Panc1 (cell line): ENCODE data around the gene PLEKHA7. TPM values are rescaled to one million over a fixed set of nuclear protein-coding genes. Genes with fewer than 3 reads are reported as not detected.

Experiments used
- ATAC-seq: fragments of 200-7000 bp; cut with Tn5 transposase; 2 replicates; pipeline ENCODE4 v1.9.1; 2020; ENCODE audit warnings: mild to moderate bottlenecking, moderate library complexity
- BruUV-seq: library from RNA; stranded (reverse); fragments of 400-500 nt; replicated peaks from 2 replicates; lab custom pipeline; 2021; lab: Mats Ljungman, UMichigan
- CTCF ChIA-PET: fragments of 300-600 bp; sonication (Branson Sonifier 250); formaldehyde crosslinking; loops from one replicate; lab custom pipeline; 2022; ENCODE audit warnings: antibody characterized with exemption; lab: Charles Lee
- POLR2A ChIA-PET: fragments of 300-600 bp; sonication (Branson Sonifier 250); formaldehyde crosslinking; loops from one replicate; lab custom pipeline; 2022; ENCODE audit warnings: antibody characterized with exemption; lab: Charles Lee
- DNase-seq: peaks from one replicate; pipeline ENCODE4 v3.0.0-alpha.2; 2010; ENCODE audit warnings: low read depth, low spot score
- H3K27ac ChIP-seq: 2 replicates; pipeline ENCODE4 v1.5.1; 2011; ENCODE audit warnings: mild to moderate bottlenecking, low read length, inconsistent platforms
- H3K27me3 ChIP-seq: fragments of 200-500 bp; sonication (Bioruptor generic); 2 replicates; pipeline ENCODE4 v1.6.0; 2014; ENCODE audit warnings: low read length, inconsistent platforms; ENCODE audit not compliant: control insufficient read depth, insufficient read depth
- H3K36me3 ChIP-seq: fragments of 200-500 bp; sonication (Bioruptor generic); 2 replicates; pipeline ENCODE4 v1.5.1; 2014; ENCODE audit warnings: inconsistent platforms, mild to moderate bottlenecking, low read length, moderate library complexity; ENCODE audit not compliant: control insufficient read depth, insufficient read depth
- H3K4me1 ChIP-seq: 2 replicates; pipeline ENCODE4 v1.5.1; 2011; ENCODE audit warnings: inconsistent platforms, mild to moderate bottlenecking, low read length, moderate library complexity; ENCODE audit not compliant: control insufficient read depth, insufficient read depth
- H3K4me3 ChIP-seq, 2 experiments: 2 replicates each; pipeline ENCODE4 v1.5.1; 2011 to 2012; ENCODE audit warnings: low read depth in 2 of 2, low read length in 2 of 2, mild to moderate bottlenecking in 2 of 2, inconsistent platforms in 1 of 2, moderate library complexity in 1 of 2
- H3K9me3 ChIP-seq: fragments of 200-500 bp; sonication (Bioruptor generic); 2 replicates; pipeline ENCODE4 v1.5.1; 2014; ENCODE audit warnings: low read depth, mild to moderate bottlenecking, inconsistent platforms, low read length, moderate library complexity; ENCODE audit not compliant: control insufficient read depth, insufficient read depth
- POLR2AphosphoS5 ChIP-seq: IDR thresholded peaks from 2 replicates; pipeline ENCODE4 v1.6.1; 2012; ENCODE audit warnings: mild to moderate bottlenecking, low read depth, low read length, moderate library complexity
- SIN3A ChIP-seq: IDR thresholded peaks from 2 replicates; pipeline ENCODE4 v1.6.1; 2012; ENCODE audit warnings: low read depth, mild to moderate bottlenecking, low read length, moderate library complexity, borderline replicate concordance; ENCODE audit not compliant: insufficient read depth
- TCF7L2 ChIP-seq: IDR thresholded peaks from 2 replicates; pipeline ENCODE4 v1.6.1; 2011; ENCODE audit warnings: mild to moderate bottlenecking, low read depth, low read length, inconsistent platforms
- in situ Hi-C: cut with HindIII; loops from 2 replicates; pipeline ENCODE4 v1.10.0; 2016; ENCODE audit warnings: low sequenced_read_pairs, low pct_unique_long_range_greater_than_20kb
- intact Hi-C: fragments of 100-400 bp; cut with micrococcal nuclease; formaldehyde crosslinking; loops from one replicate; pipeline ENCODE4 v1.10.0; 2022; ENCODE audit not compliant: unreplicated experiment
- total RNA-seq: library from RNA; stranded (reverse); gene quantifications from one replicate; pipeline ENCODE4 v1.2.1, GENCODE V29; 2021; ENCODE audit not compliant: unreplicated experiment
- TF ChIP-seq, protein P1 (sequence below): fragments of 450-650 bp; IDR thresholded peaks from 2 replicates; pipeline ENCODE4 v1.5.1; 2017; ENCODE audit warnings: mild to moderate bottlenecking
- TF ChIP-seq, protein P2 (sequence below), 2 experiments: IDR thresholded peaks; 2 replicates each; pipeline ENCODE4 v1.6.1; 2011 to 2012; ENCODE audit warnings: low read depth in 2 of 2, control low read depth in 1 of 2, low read length in 1 of 2, mild to moderate bottlenecking in 1 of 2, moderate library complexity in 1 of 2; ENCODE audit not compliant: insufficient read depth in 1 of 2

The PLEKHA7 gene
- total RNA-seq, 1 experiment from 2014 or later: 11.6 TPM

DNA sequence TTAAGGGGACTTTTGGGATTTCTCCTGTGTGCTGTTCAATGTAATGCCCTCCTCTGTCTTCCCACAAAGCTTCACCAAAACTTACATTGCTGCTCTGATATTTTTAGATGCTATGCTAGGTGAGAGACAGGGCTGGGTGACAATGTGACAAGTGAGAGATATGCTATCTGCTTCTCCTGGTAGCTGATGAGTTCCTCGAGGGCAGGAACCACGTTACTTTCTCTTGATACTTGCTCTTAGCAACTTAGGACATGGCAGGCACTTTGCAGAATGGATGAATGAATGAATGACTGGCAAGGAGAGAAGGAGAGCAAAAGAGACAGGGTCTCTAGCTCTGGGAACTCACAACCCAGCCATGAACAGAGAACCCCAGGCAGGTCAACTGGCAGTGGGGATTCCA, 160.4 kb downstream of the PLEKHA7 start:
- no peaks in the 10 kb centered on the region for H3K4me1 ChIP-seq
- H3K27me3 ChIP-seq: no peaks in the 10 kb centered on the region
- DNase-seq (no peak), ATAC-seq (no peak)
- ChIA-PET POLR2A (no interaction called here), CTCF (no interaction called here)
- in situ Hi-C loops (no loop called here), intact Hi-C loops (no loop called here)
- H3K4me3 ChIP-seq: no peak overlapping the region
- no peak overlapping the region for H3K27ac ChIP-seq
- H3K9me3 ChIP-seq: no peaks in the 10 kb centered on the region
- TF ChIP-seq, protein P1, sequence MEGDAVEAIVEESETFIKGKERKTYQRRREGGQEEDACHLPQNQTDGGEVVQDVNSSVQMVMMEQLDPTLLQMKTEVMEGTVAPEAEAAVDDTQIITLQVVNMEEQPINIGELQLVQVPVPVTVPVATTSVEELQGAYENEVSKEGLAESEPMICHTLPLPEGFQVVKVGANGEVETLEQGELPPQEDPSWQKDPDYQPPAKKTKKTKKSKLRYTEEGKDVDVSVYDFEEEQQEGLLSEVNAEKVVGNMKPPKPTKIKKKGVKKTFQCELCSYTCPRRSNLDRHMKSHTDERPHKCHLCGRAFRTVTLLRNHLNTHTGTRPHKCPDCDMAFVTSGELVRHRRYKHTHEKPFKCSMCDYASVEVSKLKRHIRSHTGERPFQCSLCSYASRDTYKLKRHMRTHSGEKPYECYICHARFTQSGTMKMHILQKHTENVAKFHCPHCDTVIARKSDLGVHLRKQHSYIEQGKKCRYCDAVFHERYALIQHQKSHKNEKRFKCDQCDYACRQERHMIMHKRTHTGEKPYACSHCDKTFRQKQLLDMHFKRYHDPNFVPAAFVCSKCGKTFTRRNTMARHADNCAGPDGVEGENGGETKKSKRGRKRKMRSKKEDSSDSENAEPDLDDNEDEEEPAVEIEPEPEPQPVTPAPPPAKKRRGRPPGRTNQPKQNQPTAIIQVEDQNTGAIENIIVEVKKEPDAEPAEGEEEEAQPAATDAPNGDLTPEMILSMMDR: no peak
- TF ChIP-seq TCF7L2 (no peak), POLR2AphosphoS5 (no peak), SIN3A (no peak)
- TF ChIP-seq, protein P2, sequence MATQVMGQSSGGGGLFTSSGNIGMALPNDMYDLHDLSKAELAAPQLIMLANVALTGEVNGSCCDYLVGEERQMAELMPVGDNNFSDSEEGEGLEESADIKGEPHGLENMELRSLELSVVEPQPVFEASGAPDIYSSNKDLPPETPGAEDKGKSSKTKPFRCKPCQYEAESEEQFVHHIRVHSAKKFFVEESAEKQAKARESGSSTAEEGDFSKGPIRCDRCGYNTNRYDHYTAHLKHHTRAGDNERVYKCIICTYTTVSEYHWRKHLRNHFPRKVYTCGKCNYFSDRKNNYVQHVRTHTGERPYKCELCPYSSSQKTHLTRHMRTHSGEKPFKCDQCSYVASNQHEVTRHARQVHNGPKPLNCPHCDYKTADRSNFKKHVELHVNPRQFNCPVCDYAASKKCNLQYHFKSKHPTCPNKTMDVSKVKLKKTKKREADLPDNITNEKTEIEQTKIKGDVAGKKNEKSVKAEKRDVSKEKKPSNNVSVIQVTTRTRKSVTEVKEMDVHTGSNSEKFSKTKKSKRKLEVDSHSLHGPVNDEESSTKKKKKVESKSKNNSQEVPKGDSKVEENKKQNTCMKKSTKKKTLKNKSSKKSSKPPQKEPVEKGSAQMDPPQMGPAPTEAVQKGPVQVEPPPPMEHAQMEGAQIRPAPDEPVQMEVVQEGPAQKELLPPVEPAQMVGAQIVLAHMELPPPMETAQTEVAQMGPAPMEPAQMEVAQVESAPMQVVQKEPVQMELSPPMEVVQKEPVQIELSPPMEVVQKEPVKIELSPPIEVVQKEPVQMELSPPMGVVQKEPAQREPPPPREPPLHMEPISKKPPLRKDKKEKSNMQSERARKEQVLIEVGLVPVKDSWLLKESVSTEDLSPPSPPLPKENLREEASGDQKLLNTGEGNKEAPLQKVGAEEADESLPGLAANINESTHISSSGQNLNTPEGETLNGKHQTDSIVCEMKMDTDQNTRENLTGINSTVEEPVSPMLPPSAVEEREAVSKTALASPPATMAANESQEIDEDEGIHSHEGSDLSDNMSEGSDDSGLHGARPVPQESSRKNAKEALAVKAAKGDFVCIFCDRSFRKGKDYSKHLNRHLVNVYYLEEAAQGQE (IDR thresholded peaks at IDR 0.05; ENCODE audit: insufficient read depth in 1 of 2, low read depth in 2 of 2, low read length in 1 of 2): no peak
- no peaks in the 10 kb centered on the region for H3K36me3 ChIP-seq
- no TSS peak for BruUV-seq

DNA sequence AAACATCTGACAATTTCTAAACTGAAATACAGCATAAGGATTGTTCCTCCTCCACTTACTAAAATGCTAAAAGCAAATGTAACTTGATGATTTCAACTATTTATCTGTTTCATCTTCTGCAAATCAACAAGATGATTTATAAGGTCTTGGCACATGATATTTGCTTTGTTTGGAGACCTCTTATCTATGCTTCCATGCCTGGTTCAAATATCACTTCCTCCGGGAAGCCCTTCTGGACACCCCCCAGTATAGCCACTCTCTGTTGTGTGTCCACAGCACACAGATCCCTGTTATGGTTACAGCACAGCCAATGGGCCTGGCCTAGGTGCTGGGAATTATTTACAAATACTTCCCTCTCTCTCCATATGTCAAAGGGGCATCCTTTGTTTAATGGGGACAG, 160.9 kb downstream of the PLEKHA7 start:
- Histone ChIP-seq H3K9me3 (no peaks in the 10 kb centered on the region), H3K27ac (no peak overlapping the region), H3K27me3 (no peaks in the 10 kb centered on the region), H3K4me1 (no peaks in the 10 kb centered on the region), H3K4me3 (no peak overlapping the region), H3K36me3 (no peaks in the 10 kb centered on the region)
- no peak for ATAC-seq
- DNase-seq: no peak
- POLR2A ChIA-PET: no interaction called here
- TF ChIP-seq POLR2AphosphoS5: no peak
- no peak for TF ChIP-seq SIN3A
- TF ChIP-seq TCF7L2: no peak
- TF ChIP-seq, protein P1: no peak
- TF ChIP-seq, protein P2 (IDR thresholded peaks at IDR 0.05; ENCODE audit: insufficient read depth in 1 of 2, low read depth in 2 of 2, low read length in 1 of 2): no peak
- CTCF ChIA-PET: no interaction called here
- in situ Hi-C loops (no loop called here), intact Hi-C loops (no loop called here)
- no TSS peak for BruUV-seq
